Activated CD8-positive, alpha-beta memory T cell treated with anti-CD3 and anti-CD28 coated beads, Interleukin-2, amount 50 U/mL, for 1 hour (primary cell): ENCODE measurements around the gene DNAJB5.
"Not testable (repeated sequence)": the region's sequence is repeated elsewhere in the genome, so short reads cannot be mapped to it uniquely, and the experiment has no call there.

Experiments used
- DNase-seq: peaks from one replicate; pipeline ENCODE4 v3.0.0-alpha.2; 2020; ENCODE audit errors: extremely low read depth

The DNAJB5 gene

GRCh38 chr9:35000535-35001284 lies 11.2 kb downstream of the DNAJB5 start:
- DNase-seq: no peak

DNA sequence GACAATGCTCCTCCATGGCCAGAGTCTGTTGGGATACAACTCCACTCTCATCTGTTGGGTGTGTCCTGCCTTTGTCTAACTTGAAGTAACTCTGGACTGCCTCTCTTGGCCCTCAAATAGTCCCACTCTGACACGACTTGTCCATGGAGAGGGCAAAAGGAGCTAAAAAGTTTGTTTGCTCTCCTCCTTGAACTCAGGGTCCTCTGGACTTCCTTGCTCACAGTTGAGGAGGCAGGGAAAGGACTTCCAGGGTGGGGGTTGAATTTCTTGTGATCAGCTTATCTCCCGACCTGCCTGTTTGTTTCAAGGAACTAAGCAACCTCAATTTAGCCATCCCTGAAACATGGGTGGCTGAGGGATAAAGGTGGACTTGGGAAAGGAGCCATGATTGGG lies 11.7 kb downstream of the DNAJB5 start:
- DNase-seq: no peak

DNA sequence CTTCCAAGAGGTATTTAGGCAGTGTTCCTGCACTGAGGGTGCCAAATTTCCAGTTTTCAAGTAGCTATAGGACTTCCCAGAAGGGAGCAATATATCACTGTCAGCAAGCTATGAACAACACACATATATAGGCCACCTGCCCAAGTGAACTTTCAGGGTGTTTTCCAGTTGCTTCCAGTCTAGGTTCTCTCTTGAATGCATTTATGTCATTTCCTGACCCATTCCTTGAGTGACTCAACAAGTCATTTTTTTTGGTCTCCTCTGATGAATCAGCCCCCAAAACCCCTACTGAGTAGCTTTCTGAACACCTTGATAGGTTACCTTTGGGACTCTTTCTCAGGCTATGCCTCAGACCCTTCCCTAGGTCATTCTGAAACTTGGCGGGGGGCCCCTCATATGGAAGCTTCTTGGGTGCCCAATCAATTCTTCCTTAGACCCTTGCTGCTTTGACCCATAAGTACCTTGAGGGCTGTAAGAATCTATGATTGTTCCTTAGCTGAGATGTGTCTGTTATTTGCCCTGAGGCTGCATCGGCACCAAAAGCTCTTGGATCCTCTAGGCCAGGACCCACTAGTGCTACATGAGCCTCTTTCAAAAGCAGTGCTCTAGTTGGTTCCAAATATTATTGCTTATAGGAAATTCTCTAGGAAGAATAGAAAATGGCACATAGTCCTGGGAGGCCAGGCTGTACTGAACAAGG lies 12.4 kb downstream of the DNAJB5 start:
- no peak for DNase-seq

GRCh38 chr9:35002623-35003022 lies 13.1 kb downstream of the DNAJB5 start:
- no peak for DNase-seq

DNA sequence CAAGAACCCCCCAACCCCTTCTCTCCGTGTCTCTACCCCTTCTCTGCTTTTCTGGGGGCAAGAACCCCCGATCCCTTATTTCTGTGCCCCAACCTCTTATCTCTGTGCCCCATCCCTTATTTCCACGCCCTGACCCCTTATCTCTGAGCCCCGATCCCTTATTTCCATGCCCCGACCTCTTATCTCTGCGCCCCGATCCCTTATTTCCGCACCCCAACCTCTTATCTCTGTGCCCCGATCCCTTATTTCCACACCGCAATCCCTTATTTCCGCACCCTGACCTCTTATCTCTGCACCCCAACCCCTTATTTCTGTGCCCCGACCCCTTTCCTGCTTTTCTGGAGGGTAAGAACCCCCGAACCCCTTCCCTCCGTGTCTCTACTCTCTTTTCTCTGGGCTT lies 14.8 kb downstream of the DNAJB5 start:
- not testable (repeated sequence) for DNase-seq

GRCh38 chr9:35010351-35010958 lies 20.9 kb downstream of the DNAJB5 start:
- DNase-seq: no peak

GRCh38 chr9:35014517-35014916 lies 25.0 kb downstream of the DNAJB5 start:
- no peak for DNase-seq

- DNase-seq: not testable (repeated sequence)
Measured at GRCh38 chr9:35023443-35023842, 33.9 kb downstream of the DNAJB5 start.

- no peak for DNase-seq
Measured at GRCh38 chr9:35026671-35027070, 37.1 kb downstream of the DNAJB5 start.

- no peak for DNase-seq
Measured at GRCh38 chr9:35027374-35027773, 37.8 kb downstream of the DNAJB5 start.

DNA sequence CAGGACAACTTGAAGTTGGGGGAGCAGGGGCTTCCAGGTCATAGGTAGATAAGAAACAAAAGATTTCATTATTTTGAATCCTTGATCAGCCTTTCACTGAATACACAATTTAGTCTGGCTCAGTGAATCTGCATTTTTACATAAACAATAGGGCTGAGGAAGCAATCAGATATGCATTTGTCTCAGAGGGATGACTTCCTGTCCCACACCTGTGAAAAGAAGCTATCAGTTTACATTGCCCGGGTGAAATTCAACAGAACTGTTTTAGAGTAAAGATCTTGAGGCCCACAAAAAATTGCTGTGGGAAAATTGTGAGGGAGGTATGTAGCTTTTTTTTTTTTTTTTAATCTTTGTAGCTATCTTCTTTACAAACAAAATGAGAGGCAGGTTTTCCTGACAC lies 38.3 kb downstream of the DNAJB5 start:
- no peak for DNase-seq

DNA sequence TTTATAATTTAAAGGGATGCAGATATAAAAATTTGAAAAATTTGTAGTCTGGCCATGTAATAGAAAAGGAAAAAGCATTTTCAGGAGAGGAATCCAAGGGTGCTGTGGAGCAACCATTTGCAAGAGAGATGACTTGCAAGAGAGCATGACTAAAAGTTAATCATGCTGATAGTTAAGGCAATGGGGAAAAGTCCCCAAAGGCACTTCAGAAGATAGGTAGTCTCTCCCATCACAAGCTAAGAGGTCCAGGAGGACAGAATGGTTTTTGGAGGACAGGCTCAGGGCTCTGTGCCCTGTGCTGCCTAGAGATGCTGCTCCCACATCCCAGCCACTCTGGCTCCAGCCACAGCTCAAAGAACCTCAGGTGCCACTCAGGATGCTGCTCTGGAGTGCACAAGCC lies 38.8 kb downstream of the DNAJB5 start:
- DNase-seq: no peak

DNA sequence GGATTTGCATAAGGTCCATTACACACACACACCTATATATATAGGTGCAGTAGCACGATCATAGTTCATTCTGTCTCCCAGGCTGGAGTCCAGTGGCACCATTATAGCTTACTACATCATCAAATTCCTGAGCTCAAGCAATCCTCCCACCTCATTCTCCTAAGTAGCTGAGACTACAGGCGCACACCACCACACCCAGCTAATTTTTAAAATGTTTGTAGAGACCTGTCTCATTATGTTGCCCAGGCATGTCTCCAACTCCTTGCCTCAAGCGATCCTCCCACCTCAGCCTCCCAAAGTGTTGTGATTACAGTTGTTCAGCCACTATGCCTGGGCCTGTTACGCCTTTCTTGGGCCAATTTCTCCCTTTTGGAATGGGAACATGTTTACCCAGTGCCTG lies 39.7 kb downstream of the DNAJB5 start:
- no peak for DNase-seq

DNA sequence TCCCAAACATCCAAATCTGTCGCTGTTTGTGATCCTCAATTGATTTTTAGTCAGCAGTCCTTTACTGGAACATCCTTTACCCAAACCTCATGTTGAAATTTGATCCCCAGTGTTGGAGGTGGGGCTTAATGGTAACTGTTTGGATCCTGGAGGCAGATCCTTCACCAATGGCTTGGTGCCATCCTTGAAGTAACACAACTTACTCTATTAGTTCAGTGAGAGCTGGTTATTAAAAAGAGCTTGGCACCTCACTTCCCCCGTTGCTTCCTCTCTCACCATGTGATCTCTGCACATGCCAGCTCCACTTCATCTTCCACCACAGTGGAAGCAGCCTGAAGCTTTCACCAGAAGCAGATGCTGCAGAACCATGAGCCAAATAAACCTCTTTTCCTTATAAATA lies 40.3 kb downstream of the DNAJB5 start:
- no peak for DNase-seq

- no peak for DNase-seq
Measured at GRCh38 chr9:35033101-35033500, 43.6 kb downstream of the DNAJB5 start.

DNA sequence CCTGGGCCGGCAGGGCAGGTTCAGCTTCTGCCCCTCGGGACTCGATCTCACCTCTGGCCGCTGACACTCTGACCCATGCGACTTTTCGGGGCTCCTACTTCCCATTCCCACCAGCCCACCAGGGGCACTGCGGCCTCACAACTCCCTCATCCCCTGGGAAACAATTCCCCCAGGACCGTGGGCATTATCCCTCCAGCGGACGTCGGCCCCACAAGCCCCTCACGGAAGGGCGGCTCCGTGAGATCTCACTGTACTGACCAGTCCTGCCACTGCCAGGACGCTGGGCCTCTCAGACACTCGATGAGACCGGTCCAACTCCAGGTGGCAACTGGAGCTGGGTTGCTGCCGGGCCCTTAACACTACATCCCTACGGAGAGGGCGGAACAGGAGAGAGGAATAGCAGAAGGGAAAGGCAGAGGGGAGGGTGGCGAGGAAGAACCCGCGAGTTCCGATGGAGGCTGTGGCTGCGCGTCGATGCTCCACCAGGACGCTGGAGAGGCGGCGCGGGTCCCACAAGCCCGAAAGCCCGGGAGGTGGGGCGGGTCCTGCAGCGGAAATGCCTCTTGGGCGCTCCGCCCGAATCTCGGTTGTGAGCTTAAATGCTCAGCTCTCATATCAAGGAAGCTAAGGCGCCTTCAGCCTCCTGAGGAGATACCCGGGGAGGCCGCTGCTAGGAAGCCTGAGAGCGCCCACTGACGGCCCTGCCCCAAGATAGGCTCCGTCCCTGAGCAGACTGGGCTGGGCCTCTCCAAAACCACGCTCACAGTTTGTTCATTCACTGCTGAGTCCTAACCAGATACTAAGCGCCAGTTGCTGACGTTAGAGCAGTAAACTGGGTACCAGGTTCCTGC lies 46.5 kb downstream of the DNAJB5 start:
- no peak for DNase-seq

- no peak for DNase-seq
Measured at GRCh38 chr9:35042081-35042604, 52.6 kb downstream of the DNAJB5 start.

GRCh38 chr9:35042891-35043545 lies 53.5 kb downstream of the DNAJB5 start:
- no peak for DNase-seq

GRCh38 chr9:35044071-35044470 lies 54.5 kb downstream of the DNAJB5 start:
- DNase-seq: no peak
